A549 treated with RU486 at 1 μM for 4 hours (cell line): ENCODE data around the gene PFN3. TPM values are rescaled to one million over a fixed set of nuclear protein-coding genes. Genes with fewer than 3 reads are reported as not detected.

Experiments
- total RNA-seq: library from RNA; stranded (reverse); fragments of 200-300 nt; extraction: Qiagen RNA extraction; gene quantifications from 5 replicates; pipeline ENCODE4 v1.2.3, GENCODE V29; 2022; ENCODE audit warnings: low read depth

The PFN3 gene, protein sequence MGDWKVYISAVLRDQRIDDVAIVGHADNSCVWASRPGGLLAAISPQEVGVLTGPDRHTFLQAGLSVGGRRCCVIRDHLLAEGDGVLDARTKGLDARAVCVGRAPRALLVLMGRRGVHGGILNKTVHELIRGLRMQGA
- total RNA-seq = not detected in 5 replicates

GRCh38 chr5:177399997-177400868, at the start of gene PFN3:
Gene PFN3, minus strand, starts transcription at chr5:177400661. Its CDS starts 85 bp downstream, at chr5:177400576.

GRCh38 chr5:177446200-177447065, 46.0 kb upstream of the PFN3 start, which contains the start of gene PRR7:
Gene PRR7, plus strand, starts transcription at chr5:177446814. Its CDS starts 8,254 bp downstream, at chr5:177455068.

GRCh38 chr5:177426566-177427210, 26.2 kb upstream of the PFN3 start, which contains the start of gene GRK6:
Gene GRK6, plus strand, starts transcription at chr5:177426676. Its CDS starts 170 bp downstream, at chr5:177426846.

DNA sequence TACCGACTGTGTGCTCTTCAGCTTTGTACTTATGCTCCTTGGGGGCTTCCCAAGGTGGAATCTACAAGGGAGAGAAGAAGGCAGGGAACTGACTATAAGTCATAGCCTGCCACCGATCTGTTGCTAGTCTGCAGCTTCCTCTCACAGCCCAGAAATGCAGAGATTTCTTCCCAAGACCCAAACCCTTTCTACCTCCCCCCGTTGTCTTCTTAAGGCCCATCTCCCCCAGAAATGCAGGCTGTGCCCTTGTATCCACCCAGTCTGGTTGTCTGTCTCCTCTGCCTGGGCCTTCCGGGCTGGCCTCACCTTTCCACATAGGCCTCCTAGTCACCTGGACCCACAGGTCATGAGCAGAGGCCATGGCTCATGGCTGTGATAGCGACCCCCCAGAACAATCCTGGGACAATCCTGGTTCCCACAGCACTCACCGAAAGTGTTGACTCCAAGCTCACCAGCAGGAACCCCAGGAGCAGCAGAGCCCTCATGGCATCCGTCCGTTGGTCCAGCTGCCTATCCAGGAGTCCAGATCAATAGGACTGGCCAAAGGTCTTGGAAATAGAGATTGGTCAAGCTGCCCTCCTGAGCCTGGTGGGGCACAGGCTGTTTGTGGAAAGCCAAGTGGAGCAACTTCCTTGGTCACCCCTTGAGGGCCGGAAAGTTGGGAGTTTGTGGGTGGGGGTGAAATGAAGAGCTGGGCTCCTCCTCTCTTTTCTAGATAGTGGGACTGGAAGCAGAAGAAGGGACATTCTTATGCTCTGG, 8.8 kb upstream of the PFN3 start, which contains the start of gene F12:
Gene F12 (minus strand): TSS at position 522 of the 759 bp plus-strand sequence. CDS start 37 bp downstream, at position 485.

DNA sequence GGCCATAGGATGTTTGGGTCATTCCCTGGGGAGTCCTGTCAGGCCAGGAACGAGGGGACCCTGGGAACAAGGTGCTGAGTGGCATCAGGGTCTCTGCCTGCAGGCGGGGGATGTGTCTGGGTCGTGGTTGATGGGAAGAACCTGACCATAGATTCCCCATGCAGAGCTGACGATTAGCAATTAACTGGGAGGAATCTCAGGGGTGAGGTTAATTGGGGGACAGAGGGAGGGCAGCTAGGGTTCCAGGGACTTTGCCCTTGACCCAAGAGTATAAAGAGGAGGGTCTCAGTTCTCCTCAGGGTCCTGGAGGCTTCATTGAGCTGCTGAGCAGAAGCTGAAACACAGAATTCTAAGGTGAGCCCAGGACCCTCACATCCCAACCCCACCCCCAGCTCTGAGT, 16.3 kb downstream of the PFN3 start, which contains the start of gene SLC34A1:
Gene SLC34A1 (plus strand): TSS at position 301 of the 400 bp plus-strand sequence. CDS start 1,308 bp downstream, outside the sequence.

GRCh38 chr5:177357459-177358351, 42.8 kb downstream of the PFN3 start, which contains the start of gene RGS14:
Gene RGS14, plus strand, starts transcription at chr5:177357924. Its CDS starts 101 bp downstream, at chr5:177358025.

GRCh38 chr5:177351392-177352329, 48.8 kb downstream of the PFN3 start, which contains the start of gene LMAN2:
Gene LMAN2, minus strand, starts transcription at chr5:177351668. Its CDS starts 21 bp downstream, at chr5:177351647.

Other genes starting within 250 kb of the PFN3 start
- 22.2 to 29.2 TPM (median 27.3 TPM) in 5 replicates for gene RAB24, start 96.9 kb downstream of the PFN3 start, total RNA-seq
- 285 to 406 TPM (median 364 TPM) in 5 replicates for gene PRELID1, start 96.9 kb downstream of the PFN3 start, total RNA-seq
- 12.9 to 22.2 TPM (median 17.1 TPM) in 5 replicates for gene MXD3, start 88.8 kb downstream of the PFN3 start, total RNA-seq
- gene LMAN2, start 49.0 kb downstream of the PFN3 start, total RNA-seq = 183 to 219 TPM (median 196 TPM) in 5 replicates
- gene RGS14, start 42.7 kb downstream of the PFN3 start, total RNA-seq = 6.0 to 6.9 TPM (median 6.2 TPM) in 5 replicates
- gene SLC34A1, start 16.2 kb downstream of the PFN3 start, total RNA-seq = not detected in 5 replicates
- gene F12, start 8.9 kb upstream of the PFN3 start, total RNA-seq = 11.8 to 26.6 TPM (median 21.3 TPM) in 5 replicates
- gene GRK6, start 26.0 kb upstream of the PFN3 start, total RNA-seq = 18.0 to 27.8 TPM (median 26.3 TPM) in 5 replicates
- 17.5 to 43.9 TPM (median 41.0 TPM) in 5 replicates for gene PRR7, start 46.2 kb upstream of the PFN3 start, total RNA-seq
- gene DBN1, start 73.0 kb upstream of the PFN3 start, total RNA-seq = 49.8 to 80.7 TPM (median 69.2 TPM) in 5 replicates
- gene PDLIM7, start 96.9 kb upstream of the PFN3 start, total RNA-seq = 72.7 to 114 TPM (median 102 TPM) in 5 replicates
- 3.0 to 5.6 TPM (median 4.3 TPM) in 5 replicates for gene DOK3, start 109.2 kb upstream of the PFN3 start, total RNA-seq
- 90.8 to 130 TPM (median 111 TPM) in 5 replicates for gene DDX41, start 116.3 kb upstream of the PFN3 start, total RNA-seq
- 18.7 to 31.7 TPM (median 26.3 TPM) in 5 replicates for gene FAM193B, start 153.9 kb upstream of the PFN3 start, total RNA-seq
- gene TMED9, start 191.5 kb upstream of the PFN3 start, total RNA-seq = 276 to 283 TPM (median 278 TPM) in 5 replicates
- gene B4GALT7, start 199.5 kb upstream of the PFN3 start, total RNA-seq = 20.9 to 31.0 TPM (median 24.6 TPM) in 5 replicates